CMK (cell line): ENCODE measurements around the gene ASNSD1.
"Not testable (repeated sequence)": the region's sequence is repeated elsewhere in the genome, so short reads cannot be mapped to it uniquely, and the experiment has no call there.

Source experiments
- DNase-seq: peaks from one replicate; pipeline ENCODE4 v3.0.0-alpha.2; 2010; ENCODE audit warnings: low read depth

Gene ASNSD1

DNA sequence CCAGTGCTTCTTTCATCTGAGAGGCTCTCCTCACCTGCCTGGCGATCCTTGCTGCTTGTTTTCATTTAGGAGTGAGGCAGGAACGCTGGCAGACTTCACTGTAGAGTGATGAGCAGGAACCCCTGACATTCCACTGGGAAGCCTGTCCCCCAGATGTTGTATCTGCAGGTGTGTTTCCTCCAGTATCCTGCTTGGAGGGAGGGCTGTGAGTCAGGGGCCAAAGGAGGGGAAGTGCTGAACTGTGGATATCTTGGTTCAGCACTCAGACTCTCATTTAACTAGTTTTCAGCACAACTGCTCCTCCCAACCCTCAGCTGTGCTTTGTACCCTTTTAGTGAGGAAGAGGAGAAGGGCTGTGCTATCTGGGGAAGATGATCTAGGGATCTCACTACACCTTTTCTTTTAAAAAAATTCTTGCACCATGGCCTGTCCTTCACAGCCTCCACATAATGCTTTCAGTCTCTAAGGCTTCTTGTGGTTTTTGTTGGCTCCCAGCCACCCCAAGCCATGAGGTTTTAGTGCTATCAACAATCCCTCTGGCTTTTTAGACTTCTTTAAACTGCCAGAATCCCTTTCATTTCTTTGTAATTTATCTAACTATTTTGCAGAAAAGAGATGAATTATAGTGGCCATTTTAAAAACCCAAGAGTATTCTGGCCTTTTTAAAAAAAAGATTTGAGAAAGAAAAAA is 24.4 kb downstream of the ASNSD1 start:
- no peak for DNase-seq

DNA sequence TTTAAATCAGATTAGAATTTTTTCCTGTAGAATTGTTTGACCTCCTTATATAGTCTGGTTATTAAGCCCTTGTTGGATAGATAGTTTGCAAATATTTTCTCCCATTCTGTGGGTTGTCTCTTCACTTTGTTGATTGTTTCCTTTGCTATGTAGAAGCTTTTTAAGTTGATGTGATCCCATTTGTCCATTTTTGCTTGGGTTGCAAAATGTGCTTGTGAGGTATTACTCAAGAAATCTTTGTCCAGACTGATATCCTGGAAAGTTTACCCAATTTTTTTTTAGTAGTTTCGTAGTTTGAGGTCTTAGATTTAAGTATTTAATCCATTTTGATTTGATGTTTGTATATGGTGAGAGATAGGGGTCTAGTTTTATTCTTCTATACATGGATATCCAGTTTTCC is 26.5 kb downstream of the ASNSD1 start:
- DNase-seq, result not testable (repeated sequence)

DNA sequence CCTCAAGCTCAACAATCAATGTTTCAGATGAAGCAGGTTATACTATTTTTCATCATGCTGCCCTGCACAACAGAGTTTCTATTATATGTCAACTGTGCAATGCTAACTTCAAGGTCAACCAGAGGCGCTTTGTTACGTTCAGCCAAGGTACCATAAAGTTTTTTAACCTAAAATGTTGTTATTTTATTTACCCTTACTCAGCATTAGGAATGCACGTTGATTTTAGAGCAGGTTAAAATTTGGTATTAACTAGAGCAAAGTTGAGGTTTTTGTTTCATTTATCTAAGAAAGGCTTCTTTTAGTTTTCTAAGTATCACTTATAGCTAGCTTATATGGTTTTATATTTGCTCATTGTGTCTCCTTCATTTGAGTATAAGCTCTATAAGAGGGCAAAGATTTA is 35.0 kb downstream of the ASNSD1 start:
- DNase-seq, result no peak

DNA sequence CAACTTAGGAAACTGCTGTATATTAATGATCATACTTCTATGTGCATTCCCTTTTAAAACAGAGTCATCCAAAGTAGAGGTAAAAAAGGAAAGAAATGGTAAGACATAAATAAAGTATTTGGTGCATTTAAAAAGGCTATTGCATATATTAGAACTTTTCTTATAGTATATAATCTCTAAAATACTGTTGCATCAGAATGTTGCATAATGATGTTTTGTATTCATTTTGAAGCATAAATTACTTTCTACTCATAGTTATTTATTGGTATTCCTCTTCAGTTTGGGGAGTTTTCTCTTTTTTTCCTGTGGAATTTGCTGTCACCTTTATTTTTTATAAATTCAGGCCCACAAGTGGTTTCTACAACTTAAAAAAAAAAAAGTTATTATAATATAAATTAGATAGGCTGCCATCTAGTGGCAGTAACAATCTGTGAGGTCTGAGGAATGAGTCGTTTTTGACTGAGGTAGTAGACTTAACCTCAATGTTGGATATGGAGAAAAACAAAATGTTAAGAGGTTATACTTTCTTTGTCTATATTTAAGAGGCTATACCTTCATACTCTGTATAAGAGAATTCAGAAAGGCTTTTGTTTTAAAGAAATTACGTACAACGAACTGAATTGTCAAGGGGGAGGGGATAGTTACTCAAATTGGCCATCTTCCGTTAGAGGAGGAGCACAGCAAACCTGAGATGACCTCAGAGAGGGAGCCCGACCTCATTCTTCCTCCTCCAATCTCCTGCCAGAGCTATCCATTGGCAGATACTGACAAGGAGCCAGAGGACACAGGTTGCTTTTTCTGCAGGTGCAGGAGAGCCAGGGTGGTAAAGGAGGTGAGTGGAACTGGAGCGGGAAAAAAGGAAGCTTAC is 37.0 kb downstream of the ASNSD1 start:
- no peak for DNase-seq

DNA sequence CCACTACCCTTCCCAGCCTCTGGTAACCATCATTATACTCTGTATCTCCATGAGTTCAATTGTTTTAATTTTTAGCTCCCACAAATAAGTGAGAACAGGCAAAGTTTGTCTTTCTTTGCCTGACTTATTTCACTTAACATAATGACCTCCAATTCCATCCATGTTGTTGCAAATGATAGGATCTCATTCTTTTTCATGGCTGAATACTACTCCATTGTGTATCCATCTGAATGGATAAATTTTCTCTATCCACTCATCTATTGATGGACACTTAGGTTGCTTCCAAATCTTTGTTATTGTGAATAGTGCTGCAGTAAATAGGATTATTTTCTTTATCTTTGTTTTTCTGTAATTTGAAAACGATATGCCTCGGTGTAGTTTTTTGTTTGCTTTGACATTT is 39.4 kb downstream of the ASNSD1 start:
- no peak for DNase-seq

DNA sequence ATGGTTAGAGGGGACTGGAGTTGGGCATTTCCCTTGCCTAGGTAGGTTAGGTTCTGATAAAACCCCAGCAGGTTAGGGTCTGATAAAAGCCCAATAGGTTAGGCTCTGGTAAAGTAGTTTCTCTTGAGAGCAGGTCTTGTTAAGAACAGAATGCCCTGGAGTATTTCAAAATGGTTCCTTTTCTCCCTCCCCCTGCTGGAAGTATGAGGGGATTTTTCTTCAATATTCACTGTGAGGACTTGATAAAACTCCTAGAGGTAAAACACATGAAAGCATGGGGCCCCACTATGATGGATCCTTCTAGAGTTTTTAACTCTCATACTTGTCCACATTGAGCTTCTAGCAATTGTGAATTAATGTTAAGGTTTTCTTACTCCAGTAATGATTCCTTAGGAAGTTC is 40.8 kb downstream of the ASNSD1 start:
- peak; percentile 22 for DNase-seq

DNA sequence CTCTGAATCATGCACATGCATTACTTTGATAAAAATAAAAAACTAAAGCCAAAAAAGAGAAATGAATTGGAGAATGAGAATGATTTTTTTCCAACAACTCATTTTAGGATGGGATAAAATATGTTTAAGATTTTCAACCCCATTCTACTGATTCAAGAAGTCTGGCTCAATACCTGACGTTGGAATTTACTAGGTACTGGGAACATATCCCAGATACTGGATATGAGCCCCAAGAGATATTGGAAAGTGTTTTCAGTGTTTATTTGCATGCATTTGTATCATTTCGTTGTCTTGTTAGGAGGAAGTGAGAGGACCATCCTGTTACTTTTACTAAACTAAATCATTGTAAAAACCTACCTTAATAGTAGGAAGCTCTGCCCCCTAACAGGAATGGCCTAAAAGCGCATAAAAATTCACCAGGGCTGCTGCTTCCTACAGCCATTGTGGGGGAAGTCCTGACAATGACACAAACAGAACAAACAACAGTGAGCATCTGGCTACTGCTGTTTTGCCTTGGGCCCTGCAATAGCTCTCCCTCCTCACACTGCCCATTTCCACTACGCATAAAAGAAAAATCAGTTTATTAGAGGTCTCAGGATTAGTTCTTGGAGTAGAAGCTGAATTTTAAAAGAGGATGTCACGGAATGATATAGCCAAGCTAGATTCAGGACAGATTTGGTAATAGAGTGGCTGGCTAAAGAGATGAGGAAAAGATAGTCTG is 48.4 kb downstream of the ASNSD1 start:
- DNase-seq, result no peak

DNA sequence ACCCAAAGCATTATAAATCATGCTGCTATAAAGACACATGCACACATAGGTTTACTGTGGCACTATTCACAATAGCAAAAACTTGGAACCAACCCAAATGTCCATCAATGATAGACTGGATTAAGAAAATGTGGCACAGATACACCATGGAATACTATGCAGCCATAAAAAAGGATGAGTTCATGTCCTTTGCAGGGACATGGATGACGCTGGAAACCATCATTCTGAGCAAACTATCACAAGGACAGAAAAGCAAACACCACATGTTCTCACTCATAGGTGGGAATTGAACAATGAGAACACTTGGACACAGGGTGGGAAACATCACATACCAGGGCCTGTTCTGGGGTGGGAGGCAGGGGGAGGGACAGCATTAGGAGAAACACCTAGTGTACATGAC is 56.3 kb downstream of the ASNSD1 start:
- not testable (repeated sequence) for DNase-seq

DNA sequence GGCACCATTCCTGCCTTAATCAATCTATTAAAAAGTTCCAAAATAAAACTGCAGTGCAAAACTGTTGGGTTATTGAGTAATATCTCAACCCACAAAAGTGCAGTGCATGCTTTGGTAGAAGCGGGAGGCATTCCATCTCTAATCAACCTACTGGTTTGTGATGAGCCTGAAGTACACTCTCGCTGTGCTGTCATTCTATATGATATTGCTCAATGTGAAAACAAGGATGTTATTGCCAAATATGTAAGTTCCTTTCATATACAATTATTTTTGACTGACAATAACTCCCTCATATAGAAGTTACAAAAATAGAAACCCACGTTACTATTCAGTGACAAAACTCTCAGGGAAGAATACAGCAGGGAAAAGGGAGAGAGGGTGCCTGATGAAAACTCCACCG is 58.3 kb downstream of the ASNSD1 start:
- DNase-seq, result no peak
